Right lobe of liver (tissue), 4 donors: ENCODE measurements around the gene LCP1.

Source experiments
- POLR2A ChIP-seq: fragments of 450-650 bp; IDR thresholded peaks from one replicate; pipeline ENCODE4 v1.6.1; 2017; ENCODE audit warnings: antibody characterized with exemption, mild to moderate bottlenecking
- TF ChIP-seq, protein P1 (sequence below), 4 donors: fragments of 200-600 bp in 3 of 4; fragments of 450-650 bp in 1 of 4; IDR thresholded peaks; one replicate each; pipeline versions ENCODE4 v1.5.1 to v1.8.0; 2016 to 2022; ENCODE audit warnings: antibody characterized with exemption in 4 of 4, mild to moderate bottlenecking in 2 of 4
- donor health status: DM: no; HTN: no; CAD: no.
- donor health status: DM: no; HTN: no; CAD: no.
- donor health status: DM: no; HTN: yes; CAD: no.

DNA sequence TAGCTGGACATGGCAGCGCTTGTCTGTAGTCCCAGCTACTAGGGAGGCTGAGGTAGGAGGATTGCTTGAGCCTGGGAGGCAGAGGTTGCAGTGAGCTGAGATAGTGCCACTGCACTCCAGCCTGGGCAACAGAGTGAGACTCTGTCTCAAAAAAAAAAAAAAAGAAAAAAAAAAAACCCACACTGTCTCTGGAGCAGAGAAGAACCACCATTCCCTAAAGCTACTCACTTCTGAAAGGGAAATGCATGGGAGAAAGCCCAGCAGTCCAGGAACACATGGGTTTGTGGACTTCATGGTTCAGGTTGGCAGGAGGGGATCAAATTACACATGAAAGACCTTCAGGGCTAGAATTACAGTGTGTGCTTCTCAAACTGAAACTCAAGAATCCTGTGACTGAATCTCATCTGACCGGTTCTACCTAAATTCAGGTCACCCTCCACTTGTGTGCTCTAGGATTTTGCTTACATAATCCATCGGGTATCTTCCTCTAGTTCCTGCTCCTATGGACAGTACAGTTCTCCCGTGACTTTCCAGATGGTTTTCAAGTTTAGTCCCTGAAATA, 46.9 kb downstream of the LCP1 start:
- TF ChIP-seq, protein P1, sequence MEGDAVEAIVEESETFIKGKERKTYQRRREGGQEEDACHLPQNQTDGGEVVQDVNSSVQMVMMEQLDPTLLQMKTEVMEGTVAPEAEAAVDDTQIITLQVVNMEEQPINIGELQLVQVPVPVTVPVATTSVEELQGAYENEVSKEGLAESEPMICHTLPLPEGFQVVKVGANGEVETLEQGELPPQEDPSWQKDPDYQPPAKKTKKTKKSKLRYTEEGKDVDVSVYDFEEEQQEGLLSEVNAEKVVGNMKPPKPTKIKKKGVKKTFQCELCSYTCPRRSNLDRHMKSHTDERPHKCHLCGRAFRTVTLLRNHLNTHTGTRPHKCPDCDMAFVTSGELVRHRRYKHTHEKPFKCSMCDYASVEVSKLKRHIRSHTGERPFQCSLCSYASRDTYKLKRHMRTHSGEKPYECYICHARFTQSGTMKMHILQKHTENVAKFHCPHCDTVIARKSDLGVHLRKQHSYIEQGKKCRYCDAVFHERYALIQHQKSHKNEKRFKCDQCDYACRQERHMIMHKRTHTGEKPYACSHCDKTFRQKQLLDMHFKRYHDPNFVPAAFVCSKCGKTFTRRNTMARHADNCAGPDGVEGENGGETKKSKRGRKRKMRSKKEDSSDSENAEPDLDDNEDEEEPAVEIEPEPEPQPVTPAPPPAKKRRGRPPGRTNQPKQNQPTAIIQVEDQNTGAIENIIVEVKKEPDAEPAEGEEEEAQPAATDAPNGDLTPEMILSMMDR (IDR thresholded peaks at IDR 0.05): no peak
- TF ChIP-seq POLR2A: no peak
